Natural killer cell treated with Interleukin-12 subunit alpha and Interleukin-12 subunit beta and Interleukin-15 and Interleukin-18, amount 100 ng/mL, for 72 hours (primary cell): ENCODE data around the gene SLC39A11. TPM values are rescaled to one million over a fixed set of nuclear protein-coding genes. Genes with fewer than 3 reads are reported as not detected.

Source experiments
- ATAC-seq, 2 donors: fragments of 150-1000 bp; cut with Tn5 transposase in 1 of 2; sonication (Bioruptor Pico), chemical (Tn5 transposase) in 1 of 2; 2 replicates each; pipeline ENCODE4 v1.10.0; 2021
- DNase-seq: peaks from one replicate; pipeline ENCODE4 v3.0.0; 2022; ENCODE audit warnings: low spot score
- H3K27ac Mint-ChIP-seq, 2 donors: 1 replicate in 1 of 2; 2 replicates in 1 of 2; pipeline ENCODE4 v1.8.0; 2022; ENCODE audit warnings: mixed read lengths in 2 of 2, mild to moderate bottlenecking in 1 of 2, moderate library complexity in 1 of 2
- H3K27me3 Mint-ChIP-seq, 2 donors: 1 replicate in 1 of 2; 2 replicates in 1 of 2; pipeline ENCODE4 v1.8.0; 2022; ENCODE audit warnings: mixed read lengths in 2 of 2
- H3K36me3 Mint-ChIP-seq: one replicate; pipeline ENCODE4 v1.8.0; 2022; ENCODE audit warnings: mixed read lengths
- H3K4me1 Mint-ChIP-seq, 2 donors: 1 replicate in 1 of 2; 2 replicates in 1 of 2; pipeline ENCODE4 v1.8.0; 2022; ENCODE audit warnings: low read depth in 2 of 2, mixed read lengths in 2 of 2, mild to moderate bottlenecking in 1 of 2
- H3K4me3 Mint-ChIP-seq: one replicate; pipeline ENCODE4 v1.8.0; 2022; ENCODE audit warnings: mixed read lengths
- H3K9me3 Mint-ChIP-seq: 2 replicates; pipeline ENCODE4 v1.8.0; 2022; ENCODE audit warnings: mixed read lengths
- total RNA-seq, 2 donors: library from RNA; stranded (reverse); gene quantifications; one replicate each; pipeline ENCODE4 v1.2.3, GENCODE V29; 2022

Gene SLC39A11
- total RNA-seq, 2 donors from 2014 or later, result 25.6 to 56.1 TPM

- DNase-seq, result no peak
- H3K4me1 Mint-ChIP-seq, result peaks cover 0 to 2% of the 10 kb centered on the region in 2 donors
- H3K4me3 Mint-ChIP-seq, result no peak overlapping the region
- peaks cover 6 to 7% of the 10 kb centered on the region in 2 donors for H3K27me3 Mint-ChIP-seq
- no peak for ATAC-seq
- H3K9me3 Mint-ChIP-seq, result no peaks in the 10 kb centered on the region
- H3K27ac Mint-ChIP-seq, result no peak overlapping the region
- no peaks in the 10 kb centered on the region for H3K36me3 Mint-ChIP-seq
Observed at GRCh38 chr17:73123606-73124320, 31.3 kb upstream of the SLC39A11 start.

GRCh38 chr17:73122953-73123605 is 30.6 kb upstream of the SLC39A11 start:
- Mint-ChIP-seq H3K4me1 (peaks cover 0 to 2% of the 10 kb centered on the region in 2 donors), H3K27ac (no peak overlapping the region), H3K36me3 (no peaks in the 10 kb centered on the region), H3K9me3 (no peaks in the 10 kb centered on the region), H3K27me3 (peaks cover 4 to 6% of the 10 kb centered on the region in 2 donors), H3K4me3 (no peak overlapping the region)
- ATAC-seq, result no peak
- no peak for DNase-seq

GRCh38 chr17:73121506-73121905 is 29.0 kb upstream of the SLC39A11 start:
- Mint-ChIP-seq H3K9me3 (no peaks in the 10 kb centered on the region), H3K4me1 (peaks cover 0 to 2% of the 10 kb centered on the region in 2 donors), H3K4me3 (no peak overlapping the region), H3K27me3 (peaks cover 4 to 6% of the 10 kb centered on the region in 2 donors), H3K27ac (no peak overlapping the region), H3K36me3 (no peaks in the 10 kb centered on the region)
- ATAC-seq (no peak), DNase-seq (no peak)

- ATAC-seq (no peak), DNase-seq (no peak)
- Mint-ChIP-seq H3K4me1 (no peaks in the 10 kb centered on the region), H3K27me3 (peaks cover 9 to 12% of the 10 kb centered on the region in 2 donors), H3K4me3 (no peak overlapping the region), H3K9me3 (no peaks in the 10 kb centered on the region), H3K27ac (no peak overlapping the region), H3K36me3 (no peaks in the 10 kb centered on the region)
Observed at GRCh38 chr17:73119631-73120030, 27.1 kb upstream of the SLC39A11 start.

GRCh38 chr17:73118951-73119391 is 26.5 kb upstream of the SLC39A11 start:
- ATAC-seq (no peak), DNase-seq (no peak)
- H3K27me3 Mint-ChIP-seq, result peaks cover 9 to 12% of the 10 kb centered on the region in 2 donors
- no peak overlapping the region for H3K4me3 Mint-ChIP-seq
- no peaks in the 10 kb centered on the region for H3K36me3 Mint-ChIP-seq
- H3K4me1 Mint-ChIP-seq, result no peaks in the 10 kb centered on the region
- H3K9me3 Mint-ChIP-seq, result no peaks in the 10 kb centered on the region
- H3K27ac Mint-ChIP-seq, result no peak overlapping the region

GRCh38 chr17:73118139-73118538 is 25.7 kb upstream of the SLC39A11 start:
- Mint-ChIP-seq H3K4me1 (no peaks in the 10 kb centered on the region), H3K4me3 (no peak overlapping the region), H3K27me3 (peaks cover 7 to 12% of the 10 kb centered on the region in 2 donors), H3K9me3 (no peaks in the 10 kb centered on the region), H3K27ac (no peak overlapping the region), H3K36me3 (no peaks in the 10 kb centered on the region)
- DNase-seq (no peak), ATAC-seq (no peak)

- H3K27ac Mint-ChIP-seq, result no peak overlapping the region
- no peaks in the 10 kb centered on the region for H3K36me3 Mint-ChIP-seq
- peaks cover 7 to 12% of the 10 kb centered on the region in 2 donors for H3K27me3 Mint-ChIP-seq
- no peaks in the 10 kb centered on the region for H3K4me1 Mint-ChIP-seq
- no peak overlapping the region for H3K4me3 Mint-ChIP-seq
- H3K9me3 Mint-ChIP-seq, result no peaks in the 10 kb centered on the region
- ATAC-seq, result no peak
- no peak for DNase-seq
Observed at GRCh38 chr17:73112246-73112645, 19.8 kb upstream of the SLC39A11 start.

GRCh38 chr17:73111386-73111785 is 18.9 kb upstream of the SLC39A11 start:
- Mint-ChIP-seq H3K36me3 (no peaks in the 10 kb centered on the region), H3K4me1 (no peaks in the 10 kb centered on the region), H3K27ac (no peak overlapping the region), H3K4me3 (no peak overlapping the region), H3K9me3 (no peaks in the 10 kb centered on the region), H3K27me3 (peaks cover 7 to 12% of the 10 kb centered on the region in 2 donors)
- ATAC-seq (no peak), DNase-seq (no peak)

- H3K27ac Mint-ChIP-seq, result no peak overlapping the region
- no peaks in the 10 kb centered on the region for H3K9me3 Mint-ChIP-seq
- no peaks in the 10 kb centered on the region for H3K4me1 Mint-ChIP-seq
- ATAC-seq (no peak), DNase-seq (no peak)
- H3K4me3 Mint-ChIP-seq, result no peak overlapping the region
- H3K27me3 Mint-ChIP-seq, result peaks cover 0 to 2% of the 10 kb centered on the region in 2 donors
- H3K36me3 Mint-ChIP-seq, result no peaks in the 10 kb centered on the region
Observed at GRCh38 chr17:73107191-73107590, 14.7 kb upstream of the SLC39A11 start.

- Mint-ChIP-seq H3K27ac (no peak overlapping the region), H3K4me3 (no peak overlapping the region), H3K36me3 (no peaks in the 10 kb centered on the region), H3K4me1 (no peaks in the 10 kb centered on the region), H3K9me3 (no peaks in the 10 kb centered on the region), H3K27me3 (peaks cover 4 to 5% of the 10 kb centered on the region in 2 donors)
- ATAC-seq (no peak), DNase-seq (no peak)
Observed at GRCh38 chr17:73105431-73105830, 12.9 kb upstream of the SLC39A11 start.

- Mint-ChIP-seq H3K4me3 (no peak overlapping the region), H3K27ac (no peak overlapping the region), H3K9me3 (no peaks in the 10 kb centered on the region), H3K27me3 (peaks cover 8 to 12% of the 10 kb centered on the region in 2 donors), H3K36me3 (no peaks in the 10 kb centered on the region), H3K4me1 (peaks cover 2% of the 10 kb centered on the region in 2 donors)
- no peak for ATAC-seq
- DNase-seq, result no peak
Observed at GRCh38 chr17:73104450-73104849, 12.0 kb upstream of the SLC39A11 start.

GRCh38 chr17:73103641-73104335 is 11.3 kb upstream of the SLC39A11 start:
- Mint-ChIP-seq H3K27ac (no peak overlapping the region), H3K4me1 (peaks cover 4 to 5% of the 10 kb centered on the region in 2 donors), H3K9me3 (no peaks in the 10 kb centered on the region), H3K4me3 (no peak overlapping the region), H3K36me3 (no peaks in the 10 kb centered on the region), H3K27me3 (peaks cover 8 to 15% of the 10 kb centered on the region in 2 donors)
- no peak for ATAC-seq
- no peak for DNase-seq

- H3K27me3 Mint-ChIP-seq, result peaks cover 11 to 19% of the 10 kb centered on the region in 2 donors
- peaks cover 19 to 20% of the 10 kb centered on the region in 2 donors for H3K4me1 Mint-ChIP-seq
- H3K27ac Mint-ChIP-seq, result no peak overlapping the region
- no peaks in the 10 kb centered on the region for H3K9me3 Mint-ChIP-seq
- no peaks in the 10 kb centered on the region for H3K36me3 Mint-ChIP-seq
- no peak overlapping the region for H3K4me3 Mint-ChIP-seq
- ATAC-seq (no peak), DNase-seq (no peak)
Observed at GRCh38 chr17:73101031-73101430, 8.5 kb upstream of the SLC39A11 start.

- DNase-seq, result no peak
- Mint-ChIP-seq H3K4me3 (no peak overlapping the region), H3K4me1 (peaks cover 19 to 27% of the 10 kb centered on the region in 2 donors), H3K9me3 (no peaks in the 10 kb centered on the region), H3K27me3 (peaks cover 17 to 26% of the 10 kb centered on the region in 2 donors), H3K27ac (no peak overlapping the region), H3K36me3 (no peaks in the 10 kb centered on the region)
- no peak for ATAC-seq
Observed at GRCh38 chr17:73100363-73100762, 7.9 kb upstream of the SLC39A11 start.
